GM12878 (cell line): ENCODE measurements around the gene MRPL49. TPM values are rescaled to one million over a fixed set of nuclear protein-coding genes. Genes with fewer than 3 reads are reported as not detected.

Source experiments
- BHLHE40 ChIP-seq, 2 experiments: fragments of 450-650 bp in 1 of 2; IDR thresholded peaks; 2 replicates each; pipeline ENCODE4 v1.6.1; 2011 to 2017; ENCODE audit warnings: low read depth in 2 of 2, borderline replicate concordance in 1 of 2, improper control_type of control experiment in 1 of 2, low read length in 1 of 2, mild to moderate bottlenecking in 1 of 2
- BMI1 ChIP-seq: fragments of 450-650 bp; IDR thresholded peaks from 2 replicates; pipeline ENCODE4 v1.6.1; 2016; ENCODE audit warnings: mild to moderate bottlenecking, moderate library complexity, borderline replicate concordance
- CBX3 ChIP-seq: fragments of 200-600 bp; sonication (generic); IDR thresholded peaks from 2 replicates; pipeline ENCODE4 v1.6.1; 2016; ENCODE audit warnings: low read depth, borderline replicate concordance
- EP300 ChIP-seq, 2 experiments: fragments of 150-350 bp in 1 of 2; IDR thresholded peaks; 2 replicates each; pipeline ENCODE4 v1.6.1; 2011 to 2012; ENCODE audit warnings: low read depth in 2 of 2, low read length in 2 of 2, borderline replicate concordance in 1 of 2, improper control_type of control experiment in 1 of 2, inconsistent platforms in 1 of 2; ENCODE audit not compliant: control insufficient read depth in 1 of 2
- GATAD2B ChIP-seq: fragments of 450-650 bp; conservative IDR thresholded peaks from 2 replicates; pipeline ENCODE4 v1.6.1; 2017; ENCODE audit warnings: low read depth, mild to moderate bottlenecking, moderate library complexity
- HDAC2 ChIP-seq: fragments of 200-600 bp; sonication (generic); IDR thresholded peaks from 2 replicates; pipeline ENCODE4 v1.6.1; 2017
- IKZF2 ChIP-seq, 2 experiments: fragments of 450-650 bp; IDR thresholded peaks; 2 replicates each; pipeline ENCODE4 v1.6.1; 2017; ENCODE audit warnings: mild to moderate bottlenecking in 2 of 2, moderate library complexity in 2 of 2
- MEF2B ChIP-seq: fragments of 450-650 bp; IDR thresholded peaks from 2 replicates; pipeline ENCODE4 v1.6.1; 2018; ENCODE audit warnings: mild to moderate bottlenecking, moderate library complexity; ENCODE audit not compliant: partially characterized antibody, poor library complexity, severe bottlenecking
- MTA3 ChIP-seq: IDR thresholded peaks from 2 replicates; pipeline ENCODE4 v1.6.1; 2012; ENCODE audit warnings: low read length, inconsistent platforms, borderline replicate concordance
- NFXL1 ChIP-seq: fragments of 450-650 bp; IDR thresholded peaks from 2 replicates; pipeline ENCODE4 v1.6.1; 2017; ENCODE audit warnings: antibody characterized with exemption, mild to moderate bottlenecking, borderline replicate concordance
- NR2F1 ChIP-seq: fragments of 450-650 bp; conservative IDR thresholded peaks from 2 replicates; pipeline ENCODE4 v1.6.1; 2017; ENCODE audit warnings: mild to moderate bottlenecking
- POLR2A ChIP-seq: IDR thresholded peaks from 2 replicates; pipeline ENCODE4 v1.6.1; 2011; ENCODE audit warnings: low read depth, mild to moderate bottlenecking, low read length
- RAD21 ChIP-seq: IDR thresholded peaks from 2 replicates; pipeline ENCODE4 v1.6.1; 2011; ENCODE audit warnings: mild to moderate bottlenecking, low read depth, low read length, moderate library complexity; ENCODE audit not compliant: insufficient read depth
- SMAD1 ChIP-seq: fragments of 450-650 bp; IDR thresholded peaks from 2 replicates; pipeline ENCODE4 v1.6.1; 2018; ENCODE audit warnings: mild to moderate bottlenecking, low read depth; ENCODE audit not compliant: partially characterized antibody
- SMARCA5 ChIP-seq: fragments of 450-650 bp; IDR thresholded peaks from 2 replicates; pipeline ENCODE4 v1.6.1; 2017; ENCODE audit warnings: mild to moderate bottlenecking
- TARDBP ChIP-seq: IDR thresholded peaks from 2 replicates; pipeline ENCODE4 v1.6.1; 2016; ENCODE audit warnings: borderline replicate concordance
- TBL1XR1 ChIP-seq: IDR thresholded peaks from 2 replicates; pipeline ENCODE4 v1.6.1; 2012; ENCODE audit warnings: low read depth, low read length, improper control_type of control experiment
- YBX1 ChIP-seq: fragments of 450-650 bp; IDR thresholded peaks from 2 replicates; pipeline ENCODE4 v1.6.1; 2016; ENCODE audit warnings: antibody characterized with exemption
- YY1 ChIP-seq: IDR thresholded peaks from 2 replicates; pipeline ENCODE4 v1.6.1; 2011; ENCODE audit warnings: low read depth, mild to moderate bottlenecking, low read length
- polyA plus RNA-seq, 11 experiments: library from polyadenylated mRNA; depleted of rRNA in 4 of 11; unstranded in 6 of 11; stranded (reverse) in 5 of 11; fragments of >200 nt; fragmentation: Nextera tagmentation in 4 of 11; fragmentation: Illumina TruSeq in 1 of 11; extraction: Ambion mirVana in 4 of 11; extraction: Trizol in 1 of 11; gene quantifications; 1 replicate in 1 of 11; 2 replicates in 10 of 11; pipeline versions ENCODE4 v1.2.1 to v1.2.3, GENCODE V29; 2011 to 2016; ENCODE audit warnings: inconsistent platforms in 2 of 11, missing spikeins in 2 of 11, low read depth in 1 of 11
- total RNA-seq, 4 experiments: library from RNA; depleted of rRNA in 3 of 4; stranded (reverse); fragments of >200 nt in 3 of 4; fragmentation: Illumina TruSeq in 1 of 4; extraction: Trizol in 1 of 4; gene quantifications; 2 replicates each; pipeline versions ENCODE4 v1.2.1 to v1.2.3, GENCODE V29; 2013 to 2021
- TF ChIP-seq, protein P1 (sequence below): fragments of 450-650 bp; IDR thresholded peaks from 2 replicates; pipeline ENCODE4 v1.6.1; 2017; ENCODE audit warnings: mild to moderate bottlenecking, low read depth, inconsistent platforms; ENCODE audit not compliant: poor library complexity, severe bottlenecking
- TF ChIP-seq, protein P2 (sequence below): IDR thresholded peaks from 2 replicates; pipeline ENCODE4 v1.6.1; 2011; ENCODE audit warnings: borderline replicate concordance, low read depth, mild to moderate bottlenecking, moderate library complexity, mixed read lengths, low read length; ENCODE audit not compliant: insufficient read depth; ENCODE audit errors: extremely low read length
- TF ChIP-seq, protein P3 (sequence below): IDR thresholded peaks from 2 replicates; pipeline ENCODE4 v1.6.1; 2011; ENCODE audit warnings: mild to moderate bottlenecking, low read depth, low read length, moderate library complexity; ENCODE audit not compliant: insufficient replicate concordance
- TF ChIP-seq, protein P4 (sequence below): fragments of 450-650 bp; formaldehyde crosslinking; IDR thresholded peaks from 2 replicates; pipeline ENCODE4 v1.5.0; 2022; ENCODE audit warnings: mild to moderate bottlenecking, missing genetic modification characterization

The MRPL49 gene
- total and polyA plus RNA-seq, 10 of the 15 experiments (the other 5 are each of a cell fraction or from before 2014, with no cell fraction given) = 42.0 to 116 (median 71.7) TPM

DNA sequence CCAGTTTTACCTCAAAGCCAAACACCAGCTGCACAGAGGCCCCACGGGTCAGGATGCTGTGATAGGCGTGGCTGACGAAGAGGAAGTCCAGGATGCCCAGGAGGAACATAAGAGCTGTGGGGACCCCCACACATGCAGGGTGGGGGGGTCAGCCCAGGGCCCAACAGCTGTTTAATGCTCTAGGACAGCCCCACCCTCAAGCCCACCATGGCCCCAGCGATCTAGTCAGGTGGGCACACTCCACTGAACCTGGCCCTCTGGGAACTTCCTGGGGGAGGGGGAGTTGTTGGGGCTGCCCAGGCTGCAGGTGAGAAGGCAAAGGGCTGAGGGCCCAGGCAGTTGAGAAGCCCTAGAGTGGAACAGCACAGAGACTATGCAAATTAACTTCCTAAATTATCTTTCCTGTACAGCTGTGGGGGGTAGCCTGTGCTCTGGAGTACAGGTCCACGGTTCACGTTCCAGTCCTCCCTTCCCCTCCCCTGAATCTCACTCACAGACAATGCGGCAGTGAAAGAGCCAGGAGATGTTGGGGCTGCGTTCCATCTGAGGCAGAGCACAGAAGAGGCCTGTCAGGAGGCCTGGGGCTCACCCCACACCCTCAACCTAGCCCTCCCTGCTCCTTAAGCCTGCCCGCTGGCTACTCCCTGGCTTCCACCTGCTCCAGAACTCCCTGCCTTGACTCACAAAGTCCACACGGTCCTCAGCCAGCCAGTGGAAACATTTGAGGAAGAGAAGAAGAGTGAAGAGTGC lies 10.3 kb downstream of the MRPL49 start (continued):
- TF ChIP-seq, protein P1, sequence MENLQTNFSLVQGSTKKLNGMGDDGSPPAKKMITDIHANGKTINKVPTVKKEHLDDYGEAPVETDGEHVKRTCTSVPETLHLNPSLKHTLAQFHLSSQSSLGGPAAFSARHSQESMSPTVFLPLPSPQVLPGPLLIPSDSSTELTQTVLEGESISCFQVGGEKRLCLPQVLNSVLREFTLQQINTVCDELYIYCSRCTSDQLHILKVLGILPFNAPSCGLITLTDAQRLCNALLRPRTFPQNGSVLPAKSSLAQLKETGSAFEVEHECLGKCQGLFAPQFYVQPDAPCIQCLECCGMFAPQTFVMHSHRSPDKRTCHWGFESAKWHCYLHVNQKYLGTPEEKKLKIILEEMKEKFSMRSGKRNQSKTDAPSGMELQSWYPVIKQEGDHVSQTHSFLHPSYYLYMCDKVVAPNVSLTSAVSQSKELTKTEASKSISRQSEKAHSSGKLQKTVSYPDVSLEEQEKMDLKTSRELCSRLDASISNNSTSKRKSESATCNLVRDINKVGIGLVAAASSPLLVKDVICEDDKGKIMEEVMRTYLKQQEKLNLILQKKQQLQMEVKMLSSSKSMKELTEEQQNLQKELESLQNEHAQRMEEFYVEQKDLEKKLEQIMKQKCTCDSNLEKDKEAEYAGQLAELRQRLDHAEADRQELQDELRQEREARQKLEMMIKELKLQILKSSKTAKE = no peak
- TF ChIP-seq TARDBP = no peak
- TF ChIP-seq, protein P2, sequence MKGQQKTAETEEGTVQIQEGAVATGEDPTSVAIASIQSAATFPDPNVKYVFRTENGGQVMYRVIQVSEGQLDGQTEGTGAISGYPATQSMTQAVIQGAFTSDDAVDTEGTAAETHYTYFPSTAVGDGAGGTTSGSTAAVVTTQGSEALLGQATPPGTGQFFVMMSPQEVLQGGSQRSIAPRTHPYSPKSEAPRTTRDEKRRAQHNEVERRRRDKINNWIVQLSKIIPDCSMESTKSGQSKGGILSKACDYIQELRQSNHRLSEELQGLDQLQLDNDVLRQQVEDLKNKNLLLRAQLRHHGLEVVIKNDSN = no peak
- TF ChIP-seq POLR2A = peak; percentile 69
- no peak for TF ChIP-seq BHLHE40 (IDR thresholded peaks at IDR 0.05; ENCODE audit: borderline replicate concordance in 1 of 2, low read depth in 2 of 2, low read length in 1 of 2)
- no peak for TF ChIP-seq HDAC2
- TF ChIP-seq SMAD1 = no peak
- TF ChIP-seq GATAD2B = no peak
- no peak for TF ChIP-seq CBX3
- TF ChIP-seq NFXL1 = no peak
- 0 out of 4 replicates have a peak, but pooled peaks of 1 of the 2 experiments have one; percentile 36 for TF ChIP-seq EP300 (IDR thresholded peaks at IDR 0.05; ENCODE audit: borderline replicate concordance in 1 of 2, control insufficient read depth in 1 of 2, low read depth in 2 of 2, low read length in 2 of 2)
- TF ChIP-seq TBL1XR1 = no peak
- no peak for TF ChIP-seq SMARCA5
- TF ChIP-seq RAD21 = no peak
- 0 out of 2 replicates have a peak, but pooled peaks have one; percentile 19 for TF ChIP-seq MTA3
- no peak for TF ChIP-seq YY1
- no peak for TF ChIP-seq BMI1
- TF ChIP-seq IKZF2 (IDR thresholded peaks at IDR 0.05) = peak in 1 of 2 experiments; percentile 13; a peak in 1 of 4 replicates
- 0 out of 2 replicates have a peak, but pooled peaks have one; percentile 18 for TF ChIP-seq NR2F1
- TF ChIP-seq, protein P3, sequence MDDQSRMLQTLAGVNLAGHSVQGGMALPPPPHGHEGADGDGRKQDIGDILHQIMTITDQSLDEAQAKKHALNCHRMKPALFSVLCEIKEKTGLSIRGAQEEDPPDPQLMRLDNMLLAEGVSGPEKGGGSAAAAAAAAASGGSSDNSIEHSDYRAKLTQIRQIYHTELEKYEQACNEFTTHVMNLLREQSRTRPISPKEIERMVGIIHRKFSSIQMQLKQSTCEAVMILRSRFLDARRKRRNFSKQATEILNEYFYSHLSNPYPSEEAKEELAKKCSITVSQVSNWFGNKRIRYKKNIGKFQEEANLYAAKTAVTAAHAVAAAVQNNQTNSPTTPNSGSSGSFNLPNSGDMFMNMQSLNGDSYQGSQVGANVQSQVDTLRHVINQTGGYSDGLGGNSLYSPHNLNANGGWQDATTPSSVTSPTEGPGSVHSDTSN = no peak
- TF ChIP-seq, protein P4, sequence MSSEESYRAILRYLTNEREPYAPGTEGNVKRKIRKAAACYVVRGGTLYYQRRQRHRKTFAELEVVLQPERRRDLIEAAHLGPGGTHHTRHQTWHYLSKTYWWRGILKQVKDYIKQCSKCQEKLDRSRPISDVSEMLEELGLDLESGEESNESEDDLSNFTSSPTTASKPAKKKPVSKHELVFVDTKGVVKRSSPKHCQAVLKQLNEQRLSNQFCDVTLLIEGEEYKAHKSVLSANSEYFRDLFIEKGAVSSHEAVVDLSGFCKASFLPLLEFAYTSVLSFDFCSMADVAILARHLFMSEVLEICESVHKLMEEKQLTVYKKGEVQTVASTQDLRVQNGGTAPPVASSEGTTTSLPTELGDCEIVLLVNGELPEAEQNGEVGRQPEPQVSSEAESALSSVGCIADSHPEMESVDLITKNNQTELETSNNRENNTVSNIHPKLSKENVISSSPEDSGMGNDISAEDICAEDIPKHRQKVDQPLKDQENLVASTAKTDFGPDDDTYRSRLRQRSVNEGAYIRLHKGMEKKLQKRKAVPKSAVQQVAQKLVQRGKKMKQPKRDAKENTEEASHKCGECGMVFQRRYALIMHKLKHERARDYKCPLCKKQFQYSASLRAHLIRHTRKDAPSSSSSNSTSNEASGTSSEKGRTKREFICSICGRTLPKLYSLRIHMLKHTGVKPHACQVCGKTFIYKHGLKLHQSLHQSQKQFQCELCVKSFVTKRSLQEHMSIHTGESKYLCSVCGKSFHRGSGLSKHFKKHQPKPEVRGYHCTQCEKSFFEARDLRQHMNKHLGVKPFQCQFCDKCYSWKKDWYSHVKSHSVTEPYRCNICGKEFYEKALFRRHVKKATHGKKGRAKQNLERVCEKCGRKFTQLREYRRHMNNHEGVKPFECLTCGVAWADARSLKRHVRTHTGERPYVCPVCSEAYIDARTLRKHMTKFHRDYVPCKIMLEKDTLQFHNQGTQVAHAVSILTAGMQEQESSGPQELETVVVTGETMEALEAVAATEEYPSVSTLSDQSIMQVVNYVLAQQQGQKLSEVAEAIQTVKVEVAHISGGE = no peak
- TF ChIP-seq MEF2B = peak; percentile 16
- no peak for TF ChIP-seq YBX1
